Parathyroid adenoma (tissue), 2 donors: Measurements from ENCODE around the gene CD47.

ENCODE experiments used
- H2AFZ ChIP-seq: fragments of 300-600 bp; sonication (generic); one replicate; pipeline ENCODE4 v1.7.0; 2017; ENCODE audit warnings: antibody characterized with exemption, mild to moderate bottlenecking
- H3K27ac ChIP-seq: fragments of 300-600 bp; sonication (generic); one replicate; pipeline ENCODE4 v1.7.0; 2017
- H3K27me3 ChIP-seq: fragments of 300-600 bp; sonication (generic); one replicate; pipeline ENCODE4 v1.7.0; 2017; ENCODE audit warnings: low read length; ENCODE audit not compliant: control insufficient read depth, insufficient read depth
- H3K36me3 ChIP-seq: fragments of 300-600 bp; sonication (generic); one replicate; pipeline ENCODE4 v1.7.0; 2017; ENCODE audit warnings: low read length; ENCODE audit not compliant: control insufficient read depth, insufficient read depth
- H3K4me1 ChIP-seq: fragments of 300-600 bp; sonication (generic); one replicate; pipeline ENCODE4 v1.7.0; 2017; ENCODE audit warnings: control low read depth
- H3K4me2 ChIP-seq: fragments of 300-600 bp; sonication (generic); one replicate; pipeline ENCODE4 v1.7.0; 2017; ENCODE audit warnings: low read length
- H3K4me3 ChIP-seq: fragments of 300-600 bp; sonication (generic); one replicate; pipeline ENCODE4 v1.7.0; 2017; ENCODE audit warnings: low read depth, low read length
- H3K79me2 ChIP-seq: fragments of 300-600 bp; sonication (generic); one replicate; pipeline ENCODE4 v1.7.0; 2017; ENCODE audit warnings: control low read depth
- H3K9ac ChIP-seq: fragments of 300-600 bp; sonication (generic); one replicate; pipeline ENCODE4 v1.7.0; 2017; ENCODE audit warnings: mild to moderate bottlenecking
- H3K9me3 ChIP-seq: fragments of 300-600 bp; sonication (generic); one replicate; pipeline ENCODE4 v1.7.0; 2017; ENCODE audit warnings: low read length; ENCODE audit not compliant: control insufficient read depth
- CTCF ChIP-seq: fragments of 300-600 bp; sonication (generic); IDR thresholded peaks from one replicate; pipeline ENCODE4 v1.7.0; 2017; ENCODE audit warnings: antibody characterized with exemption, mild to moderate bottlenecking
- donor health status: primary hyperparathyroidism.

CD47 gene

GRCh38 chr3:108008106-108008505 is 82.7 kb downstream of the CD47 start:
- H2AFZ ChIP-seq = no peak overlapping the region
- no peak for TF ChIP-seq CTCF
- H3K9ac ChIP-seq = no peak overlapping the region
- no peak overlapping the region for H3K4me3 ChIP-seq
- peaks cover 3% of the 10 kb centered on the region for H3K4me1 ChIP-seq
- H3K9me3 ChIP-seq = no peaks in the 10 kb centered on the region
- H3K27me3 ChIP-seq = no peaks in the 10 kb centered on the region
- H3K79me2 ChIP-seq = no peaks in the 10 kb centered on the region
- H3K4me2 ChIP-seq = no peak overlapping the region
- no peak overlapping the region for H3K27ac ChIP-seq
- no peaks in the 10 kb centered on the region for H3K36me3 ChIP-seq

DNA sequence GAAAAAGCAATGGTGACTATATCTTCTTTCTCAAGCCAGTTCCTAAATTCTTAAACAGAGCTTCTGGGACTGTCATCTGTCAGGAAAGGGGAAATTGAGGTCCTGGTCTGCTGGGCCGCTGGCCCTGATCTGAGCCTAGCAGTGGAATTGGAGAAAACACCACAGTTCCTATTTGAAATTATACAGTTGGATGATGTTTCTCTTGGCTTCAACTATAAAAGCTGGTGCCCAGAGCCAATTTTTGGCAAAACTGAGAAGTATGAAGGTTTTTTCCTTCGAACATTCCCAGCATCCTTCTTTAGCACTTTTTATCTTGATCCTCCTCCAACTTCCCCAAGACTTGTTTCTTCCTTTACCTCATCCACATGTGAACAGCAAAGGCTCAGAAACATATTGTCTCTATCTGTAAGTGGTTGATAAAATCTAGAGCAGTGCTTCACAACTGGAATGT is 83.9 kb downstream of the CD47 start:
- Histone ChIP-seq H3K79me2 (no peaks in the 10 kb centered on the region), H2AFZ (no peak overlapping the region), H3K4me3 (no peak overlapping the region), H3K4me1 (peaks cover 3% of the 10 kb centered on the region), H3K27ac (no peak overlapping the region), H3K9ac (no peak overlapping the region), H3K9me3 (no peaks in the 10 kb centered on the region), H3K4me2 (no peak overlapping the region), H3K36me3 (no peaks in the 10 kb centered on the region), H3K27me3 (no peaks in the 10 kb centered on the region)
- no peak for TF ChIP-seq CTCF

- Histone ChIP-seq H3K4me3 (no peak overlapping the region), H3K9me3 (no peaks in the 10 kb centered on the region), H3K27me3 (no peaks in the 10 kb centered on the region), H3K79me2 (no peaks in the 10 kb centered on the region), H3K27ac (no peak overlapping the region), H3K4me2 (peak overlapping the region; percentile 12), H3K9ac (no peak overlapping the region), H3K36me3 (no peaks in the 10 kb centered on the region), H3K4me1 (peaks cover 3% of the 10 kb centered on the region), H2AFZ (no peak overlapping the region)
- TF ChIP-seq CTCF = no peak
These were observed 84.6 kb downstream of the CD47 start for GRCh38 chr3:108006077-108006771.

GRCh38 chr3:108004647-108005046 is 86.2 kb downstream of the CD47 start:
- no peak for TF ChIP-seq CTCF
- no peak overlapping the region for H2AFZ ChIP-seq
- no peak overlapping the region for H3K9ac ChIP-seq
- no peak overlapping the region for H3K4me3 ChIP-seq
- H3K27ac ChIP-seq = no peak overlapping the region
- H3K79me2 ChIP-seq = no peaks in the 10 kb centered on the region
- no peak overlapping the region for H3K4me2 ChIP-seq
- H3K36me3 ChIP-seq = no peaks in the 10 kb centered on the region
- peaks cover 3% of the 10 kb centered on the region for H3K4me1 ChIP-seq
- no peaks in the 10 kb centered on the region for H3K9me3 ChIP-seq
- no peaks in the 10 kb centered on the region for H3K27me3 ChIP-seq

DNA sequence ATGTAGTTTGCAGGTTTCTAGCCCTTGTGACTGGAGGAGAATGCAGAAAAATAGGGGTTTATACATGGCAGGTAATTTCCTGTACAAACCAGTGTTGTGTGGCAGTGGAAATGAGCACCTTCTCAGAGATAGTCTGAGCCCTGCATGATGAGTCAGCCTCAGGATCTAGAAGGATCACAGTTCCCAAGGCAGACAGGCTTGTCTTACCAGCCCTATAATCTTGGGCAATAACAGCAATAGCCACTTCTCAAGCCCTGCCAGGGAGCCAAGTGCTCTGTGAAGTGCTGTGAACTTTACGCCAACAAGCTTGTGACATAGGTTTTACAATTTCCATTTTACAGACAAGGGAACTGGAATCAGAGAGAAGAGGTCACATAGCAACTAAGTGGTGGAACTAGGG is 89.4 kb downstream of the CD47 start:
- H3K9me3 ChIP-seq = no peaks in the 10 kb centered on the region
- H2AFZ ChIP-seq = no peak overlapping the region
- H3K79me2 ChIP-seq = no peaks in the 10 kb centered on the region
- H3K27me3 ChIP-seq = no peaks in the 10 kb centered on the region
- peaks cover 3% of the 10 kb centered on the region for H3K4me1 ChIP-seq
- no peak overlapping the region for H3K4me3 ChIP-seq
- H3K27ac ChIP-seq = no peak overlapping the region
- no peak overlapping the region for H3K4me2 ChIP-seq
- no peak for TF ChIP-seq CTCF
- no peak overlapping the region for H3K9ac ChIP-seq
- H3K36me3 ChIP-seq = no peaks in the 10 kb centered on the region
